ENCODE results near the gene SRPK2. TPM values are rescaled to one million over a fixed set of nuclear protein-coding genes. Genes with fewer than 3 reads are reported as not detected.

SRPK2 gene
- total and polyA plus RNA-seq, 2 of the 8 experiments (the other 6 are each of a cell fraction or from before 2014, with no cell fraction given), result 10.0 to 47.1 TPM

- no peak for TF ChIP-seq ASH2L (IDR thresholded peaks at IDR 0.05; ENCODE audit: low read length)
- TF ChIP-seq KDM1A (IDR thresholded peaks at IDR 0.05; ENCODE audit: borderline replicate concordance, low read length), result no peak
- no peak for TF ChIP-seq EZH2 (IDR thresholded peaks at IDR 0.05; ENCODE audit: low read depth, low read length, severe bottlenecking)
- TF ChIP-seq CTCF (IDR thresholded peaks at IDR 0.05; ENCODE audit: control extremely low read depth in 1 of 3, insufficient read depth in 1 of 3, low read depth in 1 of 3, low read length in 3 of 3), result no peak
- TF ChIP-seq MAX (IDR thresholded peaks at IDR 0.05), result no peak
- TF ChIP-seq HDAC6 (IDR thresholded peaks at IDR 0.05; ENCODE audit: low read depth, low read length), result no peak
- no peak for TF ChIP-seq FOSL1 (IDR thresholded peaks at IDR 0.05; ENCODE audit: insufficient read depth, low read depth, low read length)
These were observed 286.0 kb downstream of the SRPK2 start (continued) for GRCh38 chr7:105102557-105103352.
